ENCODE results near the gene HSH2D. TPM values are rescaled to one million over a fixed set of nuclear protein-coding genes. Genes with fewer than 3 reads are reported as not detected.

The HSH2D gene
- total and polyA plus RNA-seq, 2 of the 13 experiments (the other 11 are each of a cell fraction or from before 2014, with no cell fraction given) = 0.69 to 3.2 TPM

DNA sequence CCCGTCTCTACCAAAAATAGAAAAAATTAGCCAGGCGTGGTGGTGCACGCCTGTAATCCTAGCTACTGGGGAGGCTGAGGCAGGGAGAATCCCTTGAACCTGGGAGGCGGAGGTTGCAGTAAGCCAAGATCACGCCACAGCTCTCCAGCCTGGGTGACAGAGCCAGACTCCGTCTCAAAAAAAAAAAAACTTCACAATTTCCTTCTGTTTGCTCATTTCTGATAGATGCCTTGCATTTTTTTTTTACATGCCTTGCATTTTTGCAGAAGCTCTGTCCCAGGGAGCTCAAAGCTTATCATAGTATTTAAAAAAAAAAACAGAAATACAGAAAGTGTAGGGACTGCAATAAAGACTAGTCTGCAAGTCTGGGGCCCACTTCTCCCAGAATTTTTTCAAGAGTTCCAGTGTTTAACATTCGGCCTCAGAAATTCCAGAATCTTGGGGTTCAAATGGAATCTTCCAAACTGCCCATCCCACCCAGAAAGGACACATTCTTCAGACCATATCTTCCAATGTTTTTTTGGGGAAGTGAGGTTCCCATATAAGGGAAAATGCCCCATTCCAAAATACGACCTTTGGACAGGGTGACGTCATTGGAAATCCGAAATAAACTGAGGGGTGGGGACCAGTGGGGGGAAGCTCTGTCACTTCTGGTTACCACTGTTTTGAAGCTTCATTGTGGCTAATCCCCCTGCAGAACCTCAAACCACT lies 49.0 kb upstream of the HSH2D start (continued):
- TF ChIP-seq NRL (CRISPR knock-in tag; IDR thresholded peaks at IDR 0.05; ENCODE audit: borderline replicate concordance) = no peak
- peak in 1 of 2 experiments; percentile 45; a peak in 1 of 4 replicates for TF ChIP-seq MAFK (conservative IDR thresholded peaks at IDR 0.05 in 1 of 2, IDR thresholded peaks at IDR 0.05 in 1 of 2; ENCODE audit: low read length in 2 of 2)
- TF ChIP-seq HOXA9 (CRISPR knock-in tag; IDR thresholded peaks at IDR 0.05; ENCODE audit: borderline replicate concordance) = no peak
- TF ChIP-seq ZZZ3 (CRISPR knock-in tag; IDR thresholded peaks at IDR 0.05; ENCODE audit: borderline replicate concordance) = no peak
- TF ChIP-seq, protein P1, sequence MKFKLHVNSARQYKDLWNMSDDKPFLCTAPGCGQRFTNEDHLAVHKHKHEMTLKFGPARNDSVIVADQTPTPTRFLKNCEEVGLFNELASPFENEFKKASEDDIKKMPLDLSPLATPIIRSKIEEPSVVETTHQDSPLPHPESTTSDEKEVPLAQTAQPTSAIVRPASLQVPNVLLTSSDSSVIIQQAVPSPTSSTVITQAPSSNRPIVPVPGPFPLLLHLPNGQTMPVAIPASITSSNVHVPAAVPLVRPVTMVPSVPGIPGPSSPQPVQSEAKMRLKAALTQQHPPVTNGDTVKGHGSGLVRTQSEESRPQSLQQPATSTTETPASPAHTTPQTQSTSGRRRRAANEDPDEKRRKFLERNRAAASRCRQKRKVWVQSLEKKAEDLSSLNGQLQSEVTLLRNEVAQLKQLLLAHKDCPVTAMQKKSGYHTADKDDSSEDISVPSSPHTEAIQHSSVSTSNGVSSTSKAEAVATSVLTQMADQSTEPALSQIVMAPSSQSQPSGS (CRISPR knock-in tag; IDR thresholded peaks at IDR 0.05) = peak; percentile 79
- TF ChIP-seq, protein P2, sequence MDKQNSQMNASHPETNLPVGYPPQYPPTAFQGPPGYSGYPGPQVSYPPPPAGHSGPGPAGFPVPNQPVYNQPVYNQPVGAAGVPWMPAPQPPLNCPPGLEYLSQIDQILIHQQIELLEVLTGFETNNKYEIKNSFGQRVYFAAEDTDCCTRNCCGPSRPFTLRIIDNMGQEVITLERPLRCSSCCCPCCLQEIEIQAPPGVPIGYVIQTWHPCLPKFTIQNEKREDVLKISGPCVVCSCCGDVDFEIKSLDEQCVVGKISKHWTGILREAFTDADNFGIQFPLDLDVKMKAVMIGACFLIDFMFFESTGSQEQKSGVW (CRISPR knock-in tag; IDR thresholded peaks at IDR 0.05; ENCODE audit: borderline replicate concordance) = no peak
- TF ChIP-seq, protein P3, sequence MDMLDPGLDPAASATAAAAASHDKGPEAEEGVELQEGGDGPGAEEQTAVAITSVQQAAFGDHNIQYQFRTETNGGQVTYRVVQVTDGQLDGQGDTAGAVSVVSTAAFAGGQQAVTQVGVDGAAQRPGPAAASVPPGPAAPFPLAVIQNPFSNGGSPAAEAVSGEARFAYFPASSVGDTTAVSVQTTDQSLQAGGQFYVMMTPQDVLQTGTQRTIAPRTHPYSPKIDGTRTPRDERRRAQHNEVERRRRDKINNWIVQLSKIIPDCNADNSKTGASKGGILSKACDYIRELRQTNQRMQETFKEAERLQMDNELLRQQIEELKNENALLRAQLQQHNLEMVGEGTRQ (IDR thresholded peaks at IDR 0.05; ENCODE audit: low read depth, low read length) = no peak
- TF ChIP-seq, protein P3 (CRISPR knock-in tag; IDR thresholded peaks at IDR 0.05; ENCODE audit: borderline replicate concordance) = peak; percentile 29; the same call in 1 of the 2 replicates
- TF ChIP-seq GABPB1 (CRISPR knock-in tag; IDR thresholded peaks at IDR 0.05) = no peak
- TF ChIP-seq CEBPG (CRISPR knock-in tag; IDR thresholded peaks at IDR 0.05) = no peak
- TF ChIP-seq ZNF644 (CRISPR knock-in tag; IDR thresholded peaks at IDR 0.05; ENCODE audit: low read depth) = no peak
- TF ChIP-seq MED1 (CRISPR knock-in tag; IDR thresholded peaks at IDR 0.05) = no peak
- TF ChIP-seq ZNF615 (CRISPR knock-in tag; IDR thresholded peaks at IDR 0.05; ENCODE audit: borderline replicate concordance) = no peak
- TF ChIP-seq KMT2A (CRISPR knock-in tag; IDR thresholded peaks at IDR 0.05) = no peak
- 0 out of 2 replicates have a peak, but pooled peaks have one; percentile 25 for TF ChIP-seq POLR2AphosphoS2 (IDR thresholded peaks at IDR 0.05; ENCODE audit: low read depth, low read length)
- no peak for TF ChIP-seq KDM4B (CRISPR knock-in tag; IDR thresholded peaks at IDR 0.05)
- TF ChIP-seq ZNF256 (CRISPR knock-in tag; conservative IDR thresholded peaks at IDR 0.05) = no peak
- no peak for TF ChIP-seq SIX1 (CRISPR knock-in tag; IDR thresholded peaks at IDR 0.05; ENCODE audit: borderline replicate concordance)
- no peak for TF ChIP-seq ATF7-NPFF (CRISPR knock-in tag; IDR thresholded peaks at IDR 0.05; ENCODE audit: low read depth)
- no peak for TF ChIP-seq KLF12 (CRISPR knock-in tag; IDR thresholded peaks at IDR 0.05; ENCODE audit: borderline replicate concordance)
- peak; percentile 95 for TF ChIP-seq SRF (IDR thresholded peaks at IDR 0.05; ENCODE audit: low read depth, low read length)
- peak; percentile 96 for TF ChIP-seq ATF7 (IDR thresholded peaks at IDR 0.05)
- 0 out of 2 replicates have a peak, but pooled peaks have one; percentile 41 for TF ChIP-seq ATF7 (CRISPR knock-in tag; IDR thresholded peaks at IDR 0.05)
- TF ChIP-seq HMG20A (CRISPR knock-in tag; IDR thresholded peaks at IDR 0.05; ENCODE audit: borderline replicate concordance) = no peak
- no peak for TF ChIP-seq TEAD3 (CRISPR knock-in tag; optimal IDR thresholded peaks at IDR 0.05; ENCODE audit: borderline replicate concordance)
- no peak for TF ChIP-seq LCORL (IDR thresholded peaks at IDR 0.05)
- peak; percentile 68; the same call in 1 of the 2 replicates for TF ChIP-seq LCORL (CRISPR knock-in tag; IDR thresholded peaks at IDR 0.05)
